Nephron progenitor cell (in vitro differentiated cells): ENCODE results near the gene THG1L.

ENCODE experiments used
- DNase-seq: peaks from one replicate; pipeline ENCODE4 v3.0.0; 2021
- H3K27ac Mint-ChIP-seq: 2 replicates; pipeline ENCODE4 v1.8.0; 2021; ENCODE audit warnings: mild to moderate bottlenecking, moderate library complexity, mixed read lengths
- H3K27me3 Mint-ChIP-seq: 2 replicates; pipeline ENCODE4 v1.8.0; 2021; ENCODE audit warnings: mild to moderate bottlenecking, low read depth, mixed read lengths; ENCODE audit not compliant: poor library complexity
- H3K36me3 Mint-ChIP-seq: 2 replicates; pipeline ENCODE4 v1.8.0; 2021; ENCODE audit warnings: low read depth, mixed read lengths
- H3K4me1 Mint-ChIP-seq: 2 replicates; pipeline ENCODE4 v1.8.0; 2021; ENCODE audit warnings: mixed read lengths
- H3K4me3 Mint-ChIP-seq: 2 replicates; pipeline ENCODE4 v1.8.0; 2021; ENCODE audit warnings: mild to moderate bottlenecking, moderate library complexity, mixed read lengths
- H3K9me3 Mint-ChIP-seq: 2 replicates; pipeline ENCODE4 v1.8.0; 2021; ENCODE audit warnings: mild to moderate bottlenecking, moderate library complexity, mixed read lengths
- TF ChIP-seq, protein P1 (sequence below): fragments of 200-600 bp; sonication (generic); IDR thresholded peaks from 2 replicates; pipeline ENCODE4 v1.5.0; 2021; ENCODE audit warnings: antibody characterized with exemption

Gene THG1L

DNA sequence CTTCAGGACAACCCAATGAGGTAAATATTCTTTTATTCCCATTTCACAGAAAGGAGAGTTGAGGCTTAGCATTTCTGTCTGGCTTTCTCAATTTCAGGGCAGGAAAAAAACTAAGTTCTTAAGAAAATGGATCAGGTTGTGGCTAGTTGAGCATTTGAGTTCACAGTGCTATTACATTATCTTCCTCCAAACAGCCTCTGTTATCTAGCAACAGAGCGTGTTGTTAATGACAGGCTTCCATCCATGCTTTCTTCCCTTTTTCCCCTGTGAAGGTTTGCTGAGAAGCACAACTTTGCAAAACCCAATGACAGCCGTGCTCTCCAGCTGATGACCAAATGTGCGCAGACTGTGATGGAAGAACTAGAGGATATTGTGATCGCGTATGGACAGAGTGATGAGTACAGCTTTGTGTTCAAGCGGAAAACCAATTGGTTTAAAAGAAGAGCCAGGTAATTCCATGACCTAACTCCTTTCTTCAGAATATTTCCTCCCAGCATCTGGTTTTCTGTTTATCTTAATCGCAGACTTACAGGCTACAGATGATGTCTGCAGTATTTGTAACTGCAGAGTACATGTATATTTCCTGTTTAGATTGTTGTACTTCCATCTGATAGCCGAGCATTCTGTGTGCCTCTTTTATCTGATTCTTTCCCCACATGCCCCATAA lies 1.5 kb downstream of the THG1L start:
- H3K27ac Mint-ChIP-seq: no peak overlapping the region
- peaks cover 25% of the 10 kb centered on the region for H3K36me3 Mint-ChIP-seq
- DNase-seq: no peak
- TF ChIP-seq, protein P1, sequence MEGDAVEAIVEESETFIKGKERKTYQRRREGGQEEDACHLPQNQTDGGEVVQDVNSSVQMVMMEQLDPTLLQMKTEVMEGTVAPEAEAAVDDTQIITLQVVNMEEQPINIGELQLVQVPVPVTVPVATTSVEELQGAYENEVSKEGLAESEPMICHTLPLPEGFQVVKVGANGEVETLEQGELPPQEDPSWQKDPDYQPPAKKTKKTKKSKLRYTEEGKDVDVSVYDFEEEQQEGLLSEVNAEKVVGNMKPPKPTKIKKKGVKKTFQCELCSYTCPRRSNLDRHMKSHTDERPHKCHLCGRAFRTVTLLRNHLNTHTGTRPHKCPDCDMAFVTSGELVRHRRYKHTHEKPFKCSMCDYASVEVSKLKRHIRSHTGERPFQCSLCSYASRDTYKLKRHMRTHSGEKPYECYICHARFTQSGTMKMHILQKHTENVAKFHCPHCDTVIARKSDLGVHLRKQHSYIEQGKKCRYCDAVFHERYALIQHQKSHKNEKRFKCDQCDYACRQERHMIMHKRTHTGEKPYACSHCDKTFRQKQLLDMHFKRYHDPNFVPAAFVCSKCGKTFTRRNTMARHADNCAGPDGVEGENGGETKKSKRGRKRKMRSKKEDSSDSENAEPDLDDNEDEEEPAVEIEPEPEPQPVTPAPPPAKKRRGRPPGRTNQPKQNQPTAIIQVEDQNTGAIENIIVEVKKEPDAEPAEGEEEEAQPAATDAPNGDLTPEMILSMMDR: no peak
- H3K4me3 Mint-ChIP-seq: peak overlapping the region; percentile 96
- H3K9me3 Mint-ChIP-seq: peaks cover 13% of the 10 kb centered on the region
- peaks cover 23% of the 10 kb centered on the region for H3K4me1 Mint-ChIP-seq
- peaks cover 7% of the 10 kb centered on the region for H3K27me3 Mint-ChIP-seq

DNA sequence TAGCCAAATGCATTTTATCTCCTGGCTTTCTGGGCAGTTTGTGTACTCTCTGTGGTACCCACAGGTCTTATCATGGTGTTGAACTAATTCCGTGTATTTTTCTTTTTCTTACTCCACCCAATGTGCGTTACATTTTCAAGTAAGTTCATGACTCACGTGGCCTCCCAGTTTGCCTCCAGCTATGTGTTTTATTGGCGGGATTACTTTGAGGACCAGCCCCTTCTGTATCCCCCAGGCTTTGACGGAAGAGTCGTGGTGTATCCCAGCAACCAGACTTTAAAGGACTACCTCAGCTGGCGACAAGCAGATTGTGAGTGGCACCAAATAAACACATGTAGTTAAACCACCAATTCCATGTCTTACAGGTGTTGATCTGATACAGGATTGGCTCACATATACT lies 3.2 kb downstream of the THG1L start:
- no peak overlapping the region for H3K4me3 Mint-ChIP-seq
- no peak overlapping the region for H3K27ac Mint-ChIP-seq
- H3K9me3 Mint-ChIP-seq: peaks cover 7% of the 10 kb centered on the region
- DNase-seq: no peak
- H3K4me1 Mint-ChIP-seq: peaks cover 23% of the 10 kb centered on the region
- H3K27me3 Mint-ChIP-seq: peaks cover 7% of the 10 kb centered on the region
- H3K36me3 Mint-ChIP-seq: peaks cover 39% of the 10 kb centered on the region
- TF ChIP-seq, protein P1: no peak

DNA sequence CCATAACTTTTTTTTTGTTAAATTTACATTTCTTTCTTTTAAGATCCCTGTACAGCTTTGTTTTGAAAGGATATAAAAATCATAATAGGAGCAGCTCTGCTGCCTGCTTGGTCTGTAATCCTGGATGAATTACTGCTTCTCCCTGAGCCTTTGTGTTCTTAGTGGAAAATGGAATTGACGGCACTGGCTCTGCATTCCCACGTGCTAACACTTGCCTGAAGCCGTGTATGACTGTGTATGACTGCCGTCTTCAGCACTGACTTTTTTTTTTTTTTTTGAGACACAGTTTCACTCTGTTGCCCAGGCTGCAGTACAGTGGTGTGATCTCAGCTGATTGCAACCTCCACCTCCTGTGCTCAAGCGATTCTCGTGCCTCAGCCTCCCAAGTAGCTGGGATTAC lies 4.8 kb downstream of the THG1L start:
- H3K4me1 Mint-ChIP-seq: peaks cover 19% of the 10 kb centered on the region
- H3K27ac Mint-ChIP-seq: no peak overlapping the region
- no peak overlapping the region for H3K4me3 Mint-ChIP-seq
- peaks cover 47% of the 10 kb centered on the region for H3K36me3 Mint-ChIP-seq
- DNase-seq: no peak
- TF ChIP-seq, protein P1: no peak
- H3K27me3 Mint-ChIP-seq: peaks cover 10% of the 10 kb centered on the region
- H3K9me3 Mint-ChIP-seq: peaks cover 2% of the 10 kb centered on the region

DNA sequence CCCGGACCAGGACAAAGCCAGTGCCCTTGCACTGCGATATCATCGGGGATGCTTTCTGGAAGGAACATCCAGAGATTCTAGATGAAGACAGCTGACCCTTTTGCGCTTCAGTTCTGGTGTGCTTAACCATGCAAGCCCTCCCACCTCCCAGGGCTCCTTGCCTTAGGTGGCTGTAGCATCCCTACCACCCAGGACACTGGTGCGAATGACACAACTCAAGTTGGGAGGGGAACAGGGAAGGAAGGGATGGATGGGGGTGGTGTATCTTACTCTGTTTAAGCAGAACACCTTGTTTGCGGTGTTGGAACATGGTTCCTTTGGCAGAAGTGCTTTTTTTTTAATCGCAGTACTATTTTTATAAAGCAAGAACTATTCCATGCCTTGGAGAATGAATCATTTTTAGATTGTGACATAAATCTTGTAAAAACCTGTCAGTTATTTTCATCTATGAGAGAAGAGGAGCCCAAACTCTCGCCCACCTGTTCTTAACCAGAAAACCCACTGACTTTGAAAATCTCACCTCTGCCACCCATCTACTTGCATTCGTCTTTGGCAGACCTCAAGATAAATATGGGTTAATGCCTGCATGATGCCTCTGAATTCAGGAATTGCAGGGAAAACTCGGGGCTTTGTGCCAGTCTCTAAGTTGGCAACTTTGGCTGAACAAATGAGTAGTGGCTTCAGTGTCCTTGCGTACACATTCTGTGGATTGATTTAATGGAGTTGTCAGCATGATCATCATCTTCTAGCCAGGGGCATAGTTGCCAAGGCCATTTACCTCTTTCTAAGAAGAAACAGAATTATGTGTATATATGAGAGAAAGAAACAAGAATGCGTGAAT lies 8.4 kb downstream of the THG1L start:
- peaks cover 35% of the 10 kb centered on the region for H3K36me3 Mint-ChIP-seq

DNA sequence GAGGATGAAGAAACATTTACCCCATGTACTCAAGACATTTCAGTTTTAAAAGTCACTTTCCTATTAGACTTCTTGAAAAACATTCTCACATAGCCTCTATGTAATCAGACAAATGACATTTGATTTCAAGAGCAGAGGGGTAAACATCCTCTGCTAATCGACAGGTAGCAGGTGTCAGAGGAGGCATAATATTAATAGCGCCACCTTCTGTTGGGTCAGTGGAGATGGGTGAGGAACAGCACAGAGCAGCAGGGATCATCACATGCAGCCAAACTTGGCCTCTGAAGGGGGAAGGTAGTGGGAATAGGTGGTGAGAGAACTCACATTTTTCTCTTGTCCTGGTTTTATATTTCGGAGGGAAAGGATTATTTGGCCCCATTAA lies 9.0 kb downstream of the THG1L start:
- H3K27ac Mint-ChIP-seq: no peak overlapping the region
- peaks cover 12% of the 10 kb centered on the region for H3K4me1 Mint-ChIP-seq
- DNase-seq: peak; percentile 9
- H3K27me3 Mint-ChIP-seq: peaks cover 7% of the 10 kb centered on the region
- peaks cover 35% of the 10 kb centered on the region for H3K36me3 Mint-ChIP-seq
- no peak overlapping the region for H3K4me3 Mint-ChIP-seq
- TF ChIP-seq, protein P1: peak; percentile 37
- H3K9me3 Mint-ChIP-seq: no peaks in the 10 kb centered on the region

More for the DNA sequence above, 8.4 kb downstream of the THG1L start:
- TF ChIP-seq, protein P1: no peak
- Mint-ChIP-seq H3K27ac (no peak overlapping the region), H3K9me3 (no peaks in the 10 kb centered on the region), H3K4me1 (peaks cover 6% of the 10 kb centered on the region), H3K27me3 (peaks cover 7% of the 10 kb centered on the region), H3K4me3 (no peak overlapping the region)
- DNase-seq: no peak
